HFFc6 (cell line): ENCODE measurements around the gene IGF1R. TPM values are rescaled to one million over a fixed set of nuclear protein-coding genes. Genes with fewer than 3 reads are reported as not detected.

Experiments used
- DNase-seq: peaks from one replicate; pipeline ENCODE4 v3.0.0-alpha.2; 2018
- H3K27ac Mint-ChIP-seq: 2 replicates; pipeline ENCODE4 v1.8.0; 2020; ENCODE audit warnings: mild to moderate bottlenecking, mixed read lengths
- H3K27me3 Mint-ChIP-seq: 2 replicates; pipeline ENCODE4 v1.8.0; 2021; ENCODE audit warnings: mild to moderate bottlenecking, moderate library complexity, mixed read lengths; ENCODE audit not compliant: insufficient read depth
- H3K36me3 Mint-ChIP-seq: 2 replicates; pipeline ENCODE4 v1.8.0; 2021; ENCODE audit warnings: low read depth, mixed read lengths
- H3K4me1 Mint-ChIP-seq: 2 replicates; pipeline ENCODE4 v1.8.0; 2020; ENCODE audit warnings: low read depth, mixed read lengths
- H3K4me3 Mint-ChIP-seq: 2 replicates; pipeline ENCODE4 v1.8.0; 2020; ENCODE audit warnings: mild to moderate bottlenecking, moderate library complexity, mixed read lengths
- H3K9me3 Mint-ChIP-seq: 2 replicates; pipeline ENCODE4 v1.8.0; 2020; ENCODE audit warnings: mild to moderate bottlenecking, mixed read lengths
- total RNA-seq, 6 experiments: library from RNA; stranded (reverse); fragmentation: NEBNext Ultra II Directional; extraction: Animal tissue kit (Norgen Biotek cat#: 25700); gene quantifications; 2 replicates in 1 of 6; 3 replicates in 5 of 6; pipeline ENCODE4 v1.2.3, GENCODE V29; 2021
- TF ChIP-seq, protein P1 (sequence below): fragments of 200-600 bp; sonication (generic); IDR thresholded peaks from 2 replicates; pipeline ENCODE4 v1.5.0; 2021; ENCODE audit warnings: antibody characterized with exemption, mild to moderate bottlenecking

The IGF1R gene
- total RNA-seq, 6 experiments from 2014 or later: 46.7 to 61.9 (median 50.1) TPM

DNA sequence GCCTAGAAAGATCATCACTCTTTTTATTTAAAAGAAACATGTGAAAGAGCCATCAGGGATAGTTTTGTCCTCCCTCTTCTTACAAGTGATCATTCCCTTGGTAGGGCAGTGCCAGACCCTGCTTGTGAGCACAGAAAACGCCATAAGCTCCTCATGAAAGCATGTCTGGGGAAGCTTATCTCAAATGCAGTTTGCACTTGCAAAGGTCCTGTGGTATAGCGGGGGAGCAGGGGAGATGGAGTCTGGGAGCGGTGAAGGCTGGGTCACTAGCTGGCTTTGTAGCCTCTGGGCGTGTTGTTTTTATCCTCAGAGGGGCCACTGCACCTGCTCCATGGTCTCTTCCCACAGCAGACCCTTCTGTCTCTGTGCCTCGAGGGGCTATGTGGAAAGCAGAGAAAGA lies 141.9 kb downstream of the IGF1R start:
- DNase-seq: no peak
- Mint-ChIP-seq H3K9me3 (no peaks in the 10 kb centered on the region), H3K4me3 (no peak overlapping the region), H3K4me1 (peaks cover 76% of the 10 kb centered on the region), H3K27me3 (peaks cover 2% of the 10 kb centered on the region; the same call in 1 of the 2 replicates), H3K27ac (no peak overlapping the region; the same call in 1 of the 2 replicates), H3K36me3 (no peaks in the 10 kb centered on the region)
- TF ChIP-seq, protein P1, sequence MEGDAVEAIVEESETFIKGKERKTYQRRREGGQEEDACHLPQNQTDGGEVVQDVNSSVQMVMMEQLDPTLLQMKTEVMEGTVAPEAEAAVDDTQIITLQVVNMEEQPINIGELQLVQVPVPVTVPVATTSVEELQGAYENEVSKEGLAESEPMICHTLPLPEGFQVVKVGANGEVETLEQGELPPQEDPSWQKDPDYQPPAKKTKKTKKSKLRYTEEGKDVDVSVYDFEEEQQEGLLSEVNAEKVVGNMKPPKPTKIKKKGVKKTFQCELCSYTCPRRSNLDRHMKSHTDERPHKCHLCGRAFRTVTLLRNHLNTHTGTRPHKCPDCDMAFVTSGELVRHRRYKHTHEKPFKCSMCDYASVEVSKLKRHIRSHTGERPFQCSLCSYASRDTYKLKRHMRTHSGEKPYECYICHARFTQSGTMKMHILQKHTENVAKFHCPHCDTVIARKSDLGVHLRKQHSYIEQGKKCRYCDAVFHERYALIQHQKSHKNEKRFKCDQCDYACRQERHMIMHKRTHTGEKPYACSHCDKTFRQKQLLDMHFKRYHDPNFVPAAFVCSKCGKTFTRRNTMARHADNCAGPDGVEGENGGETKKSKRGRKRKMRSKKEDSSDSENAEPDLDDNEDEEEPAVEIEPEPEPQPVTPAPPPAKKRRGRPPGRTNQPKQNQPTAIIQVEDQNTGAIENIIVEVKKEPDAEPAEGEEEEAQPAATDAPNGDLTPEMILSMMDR: no peak

DNA sequence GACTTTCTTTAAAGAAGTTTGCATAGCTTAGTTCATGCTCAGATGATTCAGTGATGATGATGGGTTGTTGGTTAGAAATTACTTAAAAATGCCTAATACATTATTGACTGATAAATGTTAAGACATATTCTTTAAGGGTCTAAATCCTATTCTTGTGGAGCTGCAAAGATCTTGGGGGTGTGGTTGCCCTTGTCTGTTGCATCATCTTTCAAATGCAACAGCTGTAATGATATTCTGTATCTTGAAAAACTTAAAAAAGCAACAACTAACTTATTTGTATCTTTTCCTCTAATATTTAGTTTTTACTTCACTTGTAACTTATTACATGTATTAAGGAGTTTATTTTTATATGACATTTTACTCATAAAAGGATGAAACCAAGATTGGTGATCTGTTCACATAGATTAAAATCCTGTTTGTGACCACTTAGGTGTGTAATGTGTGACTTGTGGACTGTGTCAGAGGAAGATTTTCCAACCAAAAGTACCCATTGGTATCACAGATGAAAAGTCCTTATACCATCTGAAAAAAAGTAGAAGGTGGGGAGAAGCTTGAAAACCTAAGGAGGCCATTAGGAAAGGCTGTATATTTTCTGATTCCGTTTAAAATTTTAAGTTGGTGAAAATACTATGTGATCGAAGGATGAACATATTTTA lies 142.8 kb downstream of the IGF1R start:
- DNase-seq: no peak
- Mint-ChIP-seq H3K4me1 (peaks cover 76% of the 10 kb centered on the region), H3K27me3 (peaks cover 2% of the 10 kb centered on the region; the same call in 1 of the 2 replicates), H3K27ac (no peak overlapping the region), H3K36me3 (no peaks in the 10 kb centered on the region), H3K4me3 (no peak overlapping the region), H3K9me3 (no peaks in the 10 kb centered on the region)
- TF ChIP-seq, protein P1: no peak

GRCh38 chr15:98792117-98792516 lies 143.8 kb downstream of the IGF1R start:
- H3K27me3 Mint-ChIP-seq: no peaks in the 10 kb centered on the region
- H3K4me3 Mint-ChIP-seq: no peak overlapping the region
- DNase-seq: no peak
- H3K36me3 Mint-ChIP-seq: no peaks in the 10 kb centered on the region
- TF ChIP-seq, protein P1: no peak
- no peak overlapping the region for H3K27ac Mint-ChIP-seq
- H3K4me1 Mint-ChIP-seq: peaks cover 66% of the 10 kb centered on the region
- H3K9me3 Mint-ChIP-seq: no peaks in the 10 kb centered on the region

- no peaks in the 10 kb centered on the region for H3K9me3 Mint-ChIP-seq
- H3K27ac Mint-ChIP-seq: no peak overlapping the region
- no peak overlapping the region for H3K4me3 Mint-ChIP-seq
- no peaks in the 10 kb centered on the region for H3K27me3 Mint-ChIP-seq
- TF ChIP-seq, protein P1: no peak
- no peaks in the 10 kb centered on the region; the same call in 1 of the 2 replicates for H3K36me3 Mint-ChIP-seq
- peaks cover 66% of the 10 kb centered on the region for H3K4me1 Mint-ChIP-seq
- no peak for DNase-seq
These were observed 145.9 kb downstream of the IGF1R start for GRCh38 chr15:98794211-98794610.

DNA sequence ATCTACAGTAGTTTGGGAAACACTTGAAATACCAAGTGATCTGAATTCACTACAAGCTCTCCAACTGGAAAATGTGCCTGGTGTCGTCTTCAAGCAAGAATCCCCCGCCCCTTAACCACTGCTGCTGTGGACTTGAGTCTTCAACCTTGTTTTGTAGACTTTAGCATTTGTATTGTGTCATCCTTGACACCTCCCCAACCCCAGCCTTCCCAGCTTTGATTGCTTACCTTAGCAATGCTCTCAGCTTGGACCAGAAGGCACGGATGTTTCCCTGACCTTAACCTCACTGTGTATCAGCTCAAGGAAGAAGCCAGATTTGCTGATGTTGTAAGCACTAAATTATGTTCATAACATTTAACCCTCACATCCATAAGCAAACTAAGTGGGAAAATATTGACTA lies 146.4 kb downstream of the IGF1R start:
- Mint-ChIP-seq H3K27me3 (0 out of 2 replicates have a peak, but pooled peaks cover 1% of the 10 kb centered on the region), H3K4me3 (no peak overlapping the region), H3K36me3 (no peaks in the 10 kb centered on the region; the same call in 1 of the 2 replicates), H3K4me1 (peaks cover 66% of the 10 kb centered on the region), H3K9me3 (no peaks in the 10 kb centered on the region), H3K27ac (no peak overlapping the region)
- TF ChIP-seq, protein P1: no peak
- no peak for DNase-seq
